Measurements from ENCODE around the gene CALML4. TPM values are rescaled to one million over a fixed set of nuclear protein-coding genes. Genes with fewer than 3 reads are reported as not detected.

The CALML4 gene
- total RNA-seq, 2 experiments from 2014 or later: 1.5 to 2.0 TPM

DNA sequence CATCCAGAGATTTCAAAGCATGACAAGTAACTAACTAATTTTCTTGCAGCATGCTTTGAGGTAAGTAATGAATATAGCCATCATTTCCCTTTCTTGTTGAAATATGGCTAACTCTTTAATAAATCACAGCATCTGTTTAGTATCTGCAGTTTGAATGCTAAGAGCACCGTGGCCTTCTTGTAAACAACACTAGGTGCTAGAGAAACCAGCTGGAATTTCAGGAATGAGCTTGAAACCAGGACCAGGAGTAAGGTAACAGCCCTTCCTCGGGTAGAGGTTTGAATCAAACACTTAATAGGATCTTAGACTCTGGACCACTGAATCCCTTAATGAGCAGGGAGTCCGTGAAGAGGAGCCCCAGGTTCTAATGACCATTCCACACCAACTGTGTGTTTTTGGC lies 13.6 kb downstream of the CALML4 start:
- no peak overlapping the region for H3K27ac Mint-ChIP-seq
- Histone ChIP-seq H3K27ac (ENCODE audit: low read depth in 1 of 2, low read length in 2 of 2) (no peak overlapping the region), H3K36me3 (ENCODE audit: insufficient read depth, low read length) (peaks cover 54% of the 10 kb centered on the region), H3K4me3 (ENCODE audit: low read length) (no peak overlapping the region), H3K9me3 (ENCODE audit: control insufficient read depth in 1 of 2, insufficient read depth in 1 of 2, low read length in 2 of 2) (no peaks in the 10 kb centered on the region), H3K4me1 (ENCODE audit: insufficient read depth, low read length) (no peaks in the 10 kb centered on the region), H3K27me3 (ENCODE audit: control insufficient read depth in 1 of 2, insufficient read depth in 2 of 2, low read length in 2 of 2) (no peaks in the 10 kb centered on the region)
- POLR2A ChIA-PET: no interaction called here
- H3K4me1 Mint-ChIP-seq (ENCODE audit: low read depth): no peaks in the 10 kb centered on the region
- DNase-seq: no peak
- no peaks in the 10 kb centered on the region for H3K9me3 Mint-ChIP-seq
- peaks cover 71% of the 10 kb centered on the region for H3K36me3 Mint-ChIP-seq (ENCODE audit: low read depth)
- TF ChIP-seq, protein P1, sequence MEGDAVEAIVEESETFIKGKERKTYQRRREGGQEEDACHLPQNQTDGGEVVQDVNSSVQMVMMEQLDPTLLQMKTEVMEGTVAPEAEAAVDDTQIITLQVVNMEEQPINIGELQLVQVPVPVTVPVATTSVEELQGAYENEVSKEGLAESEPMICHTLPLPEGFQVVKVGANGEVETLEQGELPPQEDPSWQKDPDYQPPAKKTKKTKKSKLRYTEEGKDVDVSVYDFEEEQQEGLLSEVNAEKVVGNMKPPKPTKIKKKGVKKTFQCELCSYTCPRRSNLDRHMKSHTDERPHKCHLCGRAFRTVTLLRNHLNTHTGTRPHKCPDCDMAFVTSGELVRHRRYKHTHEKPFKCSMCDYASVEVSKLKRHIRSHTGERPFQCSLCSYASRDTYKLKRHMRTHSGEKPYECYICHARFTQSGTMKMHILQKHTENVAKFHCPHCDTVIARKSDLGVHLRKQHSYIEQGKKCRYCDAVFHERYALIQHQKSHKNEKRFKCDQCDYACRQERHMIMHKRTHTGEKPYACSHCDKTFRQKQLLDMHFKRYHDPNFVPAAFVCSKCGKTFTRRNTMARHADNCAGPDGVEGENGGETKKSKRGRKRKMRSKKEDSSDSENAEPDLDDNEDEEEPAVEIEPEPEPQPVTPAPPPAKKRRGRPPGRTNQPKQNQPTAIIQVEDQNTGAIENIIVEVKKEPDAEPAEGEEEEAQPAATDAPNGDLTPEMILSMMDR (IDR thresholded peaks at IDR 0.05): no peak
- intact Hi-C loops (cut with DNase I, micrococcal nuclease): no loop called here
- no peaks in the 10 kb centered on the region for H3K27me3 Mint-ChIP-seq
- ATAC-seq (ENCODE audit: poor library complexity): no peak
- no peak overlapping the region for H3K4me3 Mint-ChIP-seq
- CTCF ChIA-PET: no interaction called here

DNA sequence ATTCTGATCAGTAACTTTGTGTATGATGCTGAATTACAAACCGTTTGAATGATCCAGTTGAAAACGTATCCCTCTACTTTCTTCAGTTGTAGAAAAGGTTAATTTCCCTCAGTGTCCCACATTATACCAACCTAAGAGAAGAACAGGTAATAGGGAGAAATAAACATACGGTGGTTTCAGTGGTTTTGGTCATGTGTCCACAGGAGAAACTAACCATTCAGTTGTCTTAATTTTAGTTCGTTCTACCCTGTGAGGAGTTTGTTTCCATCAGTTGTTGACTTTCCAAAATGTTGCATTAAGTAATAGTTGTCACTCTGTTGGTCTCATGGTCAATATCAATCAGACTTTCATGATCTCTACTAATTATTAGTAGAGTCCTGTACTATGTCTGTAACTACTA lies 15.1 kb downstream of the CALML4 start:
- peak overlapping the region; percentile 22 for H3K27ac Mint-ChIP-seq
- H3K36me3 ChIP-seq (ENCODE audit: insufficient read depth, low read length): peaks cover 63% of the 10 kb centered on the region

DNA sequence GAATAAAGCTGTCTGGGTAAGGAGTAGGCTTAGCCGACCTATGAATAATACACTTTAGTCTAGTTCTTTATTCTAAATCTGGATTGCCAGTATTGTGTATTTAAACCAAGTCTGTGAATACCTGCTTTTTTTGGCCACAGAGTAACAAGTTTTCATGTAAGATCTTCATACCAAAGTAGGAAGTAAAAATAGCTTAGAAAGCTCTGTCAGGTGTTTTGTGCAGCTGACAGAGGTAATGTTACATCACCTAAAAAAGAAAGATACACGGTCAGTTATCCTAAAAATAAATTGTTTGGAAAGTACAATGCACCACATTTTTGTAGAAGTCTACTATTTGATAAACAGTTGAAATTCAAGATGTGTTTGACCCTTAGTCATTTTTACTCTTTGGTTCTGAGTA lies 16.5 kb downstream of the CALML4 start:
- Histone ChIP-seq H3K4me3 (ENCODE audit: low read length) (no peak overlapping the region), H3K9me3 (ENCODE audit: control insufficient read depth in 1 of 2, insufficient read depth in 1 of 2, low read length in 2 of 2) (no peaks in the 10 kb centered on the region), H3K27me3 (ENCODE audit: control insufficient read depth in 1 of 2, insufficient read depth in 2 of 2, low read length in 2 of 2) (no peaks in the 10 kb centered on the region), H3K27ac (ENCODE audit: low read depth in 1 of 2, low read length in 2 of 2) (no peak overlapping the region), H3K4me1 (ENCODE audit: insufficient read depth, low read length) (no peaks in the 10 kb centered on the region), H3K36me3 (ENCODE audit: insufficient read depth, low read length) (peaks cover 77% of the 10 kb centered on the region)
- TF ChIP-seq, protein P1 (IDR thresholded peaks at IDR 0.05): no peak
- Mint-ChIP-seq H3K27ac (peak overlapping the region; percentile 22), H3K36me3 (ENCODE audit: low read depth) (peaks cover 95% of the 10 kb centered on the region), H3K9me3 (no peaks in the 10 kb centered on the region), H3K27me3 (no peaks in the 10 kb centered on the region), H3K4me1 (ENCODE audit: low read depth) (no peaks in the 10 kb centered on the region), H3K4me3 (no peak overlapping the region)
- DNase-seq (no peak), ATAC-seq (ENCODE audit: poor library complexity) (no peak)
- intact Hi-C loops (cut with DNase I, micrococcal nuclease): no loop called here
- ChIA-PET CTCF (interaction anchor here (0.8 kb wide), 1 partner anchor 28 kb away, joined by 3 read pairs; no protein-coding TSS in a partner anchor), POLR2A (no interaction called here)

More for the DNA sequence above, 15.1 kb downstream of the CALML4 start:
- Histone ChIP-seq H3K4me1 (ENCODE audit: insufficient read depth, low read length) (no peaks in the 10 kb centered on the region), H3K9me3 (ENCODE audit: control insufficient read depth in 1 of 2, insufficient read depth in 1 of 2, low read length in 2 of 2) (no peaks in the 10 kb centered on the region), H3K4me3 (ENCODE audit: low read length) (no peak overlapping the region), H3K27me3 (ENCODE audit: control insufficient read depth in 1 of 2, insufficient read depth in 2 of 2, low read length in 2 of 2) (no peaks in the 10 kb centered on the region), H3K27ac (ENCODE audit: low read depth in 1 of 2, low read length in 2 of 2) (no peak overlapping the region)
- POLR2A ChIA-PET: no interaction called here
- Mint-ChIP-seq H3K27me3 (no peaks in the 10 kb centered on the region), H3K4me1 (ENCODE audit: low read depth) (no peaks in the 10 kb centered on the region), H3K36me3 (ENCODE audit: low read depth) (peaks cover 87% of the 10 kb centered on the region), H3K9me3 (no peaks in the 10 kb centered on the region), H3K4me3 (no peak overlapping the region)
- CTCF ChIA-PET: no interaction called here
- ATAC-seq (ENCODE audit: poor library complexity) (no peak), DNase-seq (no peak)
- intact Hi-C loops (cut with DNase I, micrococcal nuclease): no loop called here
- TF ChIP-seq, protein P1 (IDR thresholded peaks at IDR 0.05): no peak
